Right lung (tissue), 5 donors: Measurements from ENCODE around the gene EYS. TPM values are rescaled to one million over a fixed set of nuclear protein-coding genes. Genes with fewer than 3 reads are reported as not detected.
"Not testable (repeated sequence)": the region's sequence is repeated elsewhere in the genome, so short reads cannot be mapped to it uniquely, and the experiment has no call there.

ENCODE experiments used
- DNase-seq, 2 donors: peaks; one replicate each; pipeline ENCODE4 v3.0.0-alpha.2; 2013
- polyA plus RNA-seq, 5 donors: library from polyadenylated mRNA; unstranded; fragments of 120-200 nt; gene quantifications; one replicate each; pipeline versions ENCODE4 v1.2.1 to v1.2.3, GENCODE V29; 2013; ENCODE audit warnings: inconsistent platforms in 1 of 5, low replicate concordance in 1 of 5; ENCODE audit not compliant: insufficient read length in 5 of 5, insufficient read depth in 1 of 5

The EYS gene
- polyA plus RNA-seq, 5 donors: 0.28 to 0.72 (median 0.54) TPM

GRCh38 chr6:65098349-65098748, 608.7 kb downstream of the EYS start:
- DNase-seq: no peak

- DNase-seq: no peak
Measured at GRCh38 chr6:65091561-65091960, 615.5 kb downstream of the EYS start.

GRCh38 chr6:65088575-65088974, 618.5 kb downstream of the EYS start:
- DNase-seq: no peak

GRCh38 chr6:65081756-65082155, 625.3 kb downstream of the EYS start:
- DNase-seq: no peak

- DNase-seq: no peak
Measured at GRCh38 chr6:65075705-65076230, 631.3 kb downstream of the EYS start.

GRCh38 chr6:65072500-65072899, 634.5 kb downstream of the EYS start:
- no peak for DNase-seq

GRCh38 chr6:65071480-65071879, 635.5 kb downstream of the EYS start:
- DNase-seq: no peak

- DNase-seq: no peak
Measured at GRCh38 chr6:65064844-65065243, 642.2 kb downstream of the EYS start.

GRCh38 chr6:65059568-65059967, 647.5 kb downstream of the EYS start:
- DNase-seq: no peak

GRCh38 chr6:65055545-65055944, 651.5 kb downstream of the EYS start:
- no peak for DNase-seq

GRCh38 chr6:65052626-65053025, 654.4 kb downstream of the EYS start:
- DNase-seq: no peak

GRCh38 chr6:65045801-65046200, 661.2 kb downstream of the EYS start:
- no peak for DNase-seq

- no peak for DNase-seq
Measured at GRCh38 chr6:65014006-65014405, 693.0 kb downstream of the EYS start.

- no peak for DNase-seq
Measured at GRCh38 chr6:65006788-65007187, 700.2 kb downstream of the EYS start.

- no peak for DNase-seq
Measured at GRCh38 chr6:65004283-65004682, 702.7 kb downstream of the EYS start.

GRCh38 chr6:65002882-65003281, 704.1 kb downstream of the EYS start:
- DNase-seq: not testable (repeated sequence)

GRCh38 chr6:65000815-65001214, 706.2 kb downstream of the EYS start:
- DNase-seq: no peak

- DNase-seq: no peak
Measured at GRCh38 chr6:64998204-64998603, 708.8 kb downstream of the EYS start.

GRCh38 chr6:64996301-64996700, 710.7 kb downstream of the EYS start:
- no peak for DNase-seq

- DNase-seq: no peak
Measured at GRCh38 chr6:64990652-64991304, 716.2 kb downstream of the EYS start.

GRCh38 chr6:64988148-64988547, 718.9 kb downstream of the EYS start:
- no peak for DNase-seq

- no peak for DNase-seq
Measured at GRCh38 chr6:64987066-64987465, 720.0 kb downstream of the EYS start.

- no peak for DNase-seq
Measured at GRCh38 chr6:64985726-64986125, 721.3 kb downstream of the EYS start.

- DNase-seq: no peak
Measured at GRCh38 chr6:64984948-64985347, 722.1 kb downstream of the EYS start.
